NCI-H226 (cell line): ENCODE data around the gene DMXL2.
A peak's percentile ranks its signal among the peaks of the same experiment; 100 is the strongest.
"Not testable (repeated sequence)": the region's sequence is repeated elsewhere in the genome, so short reads cannot be mapped to it uniquely, and the experiment has no call there.

ENCODE experiments used
- DNase-seq: peaks from one replicate; pipeline ENCODE4 v3.0.0-alpha.2; 2015

The DMXL2 gene

DNA sequence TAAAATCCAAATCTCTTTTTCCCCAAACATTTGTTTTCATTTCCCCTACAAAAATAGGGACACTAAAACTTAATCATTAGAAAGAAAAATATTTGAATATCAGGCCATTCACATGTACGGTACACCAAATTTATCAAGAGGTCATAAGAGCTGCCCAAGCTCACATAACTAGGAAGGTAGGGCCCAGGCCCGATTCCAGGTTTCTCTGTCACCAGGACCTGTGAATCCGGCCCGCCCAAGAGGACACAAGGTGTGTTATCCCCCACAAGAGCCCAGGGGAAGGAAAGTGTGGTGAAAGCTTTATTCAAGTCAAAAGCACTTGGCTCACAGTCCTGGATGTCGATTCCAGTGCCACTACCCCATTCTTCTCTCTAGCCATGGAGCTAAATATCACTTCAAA lies 130.6 kb downstream of the DMXL2 start:
- no peak for DNase-seq

DNA sequence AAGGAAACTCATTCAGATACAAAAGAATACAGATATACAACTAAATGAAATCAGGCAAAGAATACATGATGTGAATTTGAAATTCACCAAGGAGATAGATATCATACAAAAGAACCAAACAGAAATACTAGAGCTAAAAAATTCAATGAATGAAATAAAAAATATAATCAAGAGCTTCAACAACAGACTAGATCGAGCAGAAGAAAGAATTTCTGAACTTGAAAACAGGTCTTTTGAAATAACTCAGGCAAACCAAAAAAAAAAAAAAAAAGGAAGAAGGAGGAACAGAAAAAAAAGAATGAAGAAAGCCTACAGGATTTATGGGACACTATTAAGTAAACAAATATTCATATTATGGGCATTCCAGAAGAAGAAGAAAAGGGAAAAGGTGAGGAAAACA lies 137.8 kb downstream of the DMXL2 start:
- DNase-seq: no peak

DNA sequence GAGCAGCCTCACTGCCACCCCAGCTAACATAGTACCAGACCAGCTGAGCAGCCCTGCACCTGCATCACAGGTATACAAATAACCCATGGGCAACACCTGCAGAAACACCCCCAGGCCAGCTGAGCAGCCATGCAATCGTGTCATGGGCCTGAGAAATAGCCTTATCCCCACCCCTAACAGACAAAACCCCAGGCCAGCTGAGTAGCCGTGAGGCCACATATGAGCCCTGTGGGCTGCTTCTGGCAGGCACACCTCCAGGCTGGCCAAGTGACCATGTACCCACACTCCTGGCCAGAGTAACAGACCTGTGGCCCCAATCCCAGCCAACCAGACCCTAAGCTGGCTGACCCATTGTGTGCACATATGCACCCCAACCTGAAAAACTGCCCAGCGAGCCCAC lies 138.6 kb downstream of the DMXL2 start:
- DNase-seq: no peak

DNA sequence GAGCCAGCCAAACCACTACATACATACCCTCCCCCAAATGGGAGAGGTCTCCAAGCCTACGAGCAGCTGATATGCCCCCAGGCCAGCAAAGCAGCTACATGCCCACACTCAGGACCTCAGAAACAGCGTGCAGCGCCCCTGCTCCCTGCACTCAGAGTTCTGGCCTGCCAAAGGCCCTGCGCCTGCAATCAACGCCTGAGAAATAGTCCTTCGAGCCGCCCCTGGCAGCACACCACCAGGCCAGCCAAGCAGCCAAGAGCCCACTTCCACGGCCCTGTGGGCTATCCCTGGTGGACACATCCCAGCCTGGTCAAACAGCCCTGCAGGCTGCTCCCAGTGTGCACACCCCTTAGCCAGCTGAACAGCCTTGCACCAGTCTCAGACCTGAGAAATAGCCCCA lies 139.1 kb downstream of the DMXL2 start:
- DNase-seq: no peak

DNA sequence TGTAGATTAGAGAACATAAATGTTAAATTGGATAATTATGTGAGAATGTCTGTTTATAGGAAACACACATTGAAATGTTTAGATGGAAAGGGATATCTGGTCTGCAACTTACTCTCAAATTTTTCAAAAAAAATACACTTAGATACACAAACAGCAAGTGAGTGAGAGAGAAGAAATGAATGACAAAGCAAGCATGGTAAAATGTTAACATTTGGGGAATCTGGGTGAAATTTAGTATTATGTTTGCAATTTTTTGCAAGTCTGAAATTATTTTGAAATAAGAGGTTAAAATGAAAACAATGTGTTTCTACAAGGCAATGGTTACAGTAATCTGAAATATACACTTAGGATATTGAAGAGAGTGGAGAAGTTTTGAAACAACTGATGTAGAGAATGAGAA lies 146.8 kb downstream of the DMXL2 start:
- no peak for DNase-seq

DNA sequence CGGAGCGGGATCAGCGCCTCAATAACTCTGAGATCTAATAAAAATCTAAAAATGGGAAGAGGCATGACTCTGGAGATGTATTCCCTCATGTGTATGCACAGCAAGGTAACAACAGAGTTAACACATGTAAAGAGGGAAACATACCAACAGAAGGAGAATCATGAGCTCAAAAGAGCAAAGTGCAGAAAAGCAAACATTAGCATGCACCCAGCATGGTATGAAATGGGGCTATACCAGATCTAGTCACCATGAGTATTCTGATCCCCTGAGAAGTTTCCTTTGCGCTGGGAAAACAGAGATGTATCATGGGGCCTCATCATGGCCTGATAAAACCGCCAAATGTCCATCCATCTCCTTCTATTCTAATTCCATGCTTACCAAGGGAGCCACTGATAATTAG lies 152.1 kb downstream of the DMXL2 start:
- no peak for DNase-seq

DNA sequence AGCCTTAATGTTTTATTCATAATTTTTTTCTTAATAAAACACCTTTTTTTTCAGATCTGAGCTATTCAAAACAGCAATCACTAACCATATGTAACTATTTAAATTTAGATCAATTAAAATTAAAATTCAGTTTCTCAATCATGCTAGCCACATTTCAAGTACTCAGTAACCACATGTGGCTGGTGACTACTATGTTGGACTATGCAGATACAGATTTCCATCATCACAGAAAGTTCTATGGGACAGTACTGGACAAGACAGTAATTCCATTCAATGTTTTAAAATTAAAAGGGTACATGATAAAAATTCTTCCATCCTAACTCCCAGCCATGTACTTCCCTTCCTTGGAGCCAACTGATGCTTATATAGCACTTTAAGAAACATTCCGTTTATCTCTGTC lies 161.8 kb downstream of the DMXL2 start:
- no peak for DNase-seq

DNA sequence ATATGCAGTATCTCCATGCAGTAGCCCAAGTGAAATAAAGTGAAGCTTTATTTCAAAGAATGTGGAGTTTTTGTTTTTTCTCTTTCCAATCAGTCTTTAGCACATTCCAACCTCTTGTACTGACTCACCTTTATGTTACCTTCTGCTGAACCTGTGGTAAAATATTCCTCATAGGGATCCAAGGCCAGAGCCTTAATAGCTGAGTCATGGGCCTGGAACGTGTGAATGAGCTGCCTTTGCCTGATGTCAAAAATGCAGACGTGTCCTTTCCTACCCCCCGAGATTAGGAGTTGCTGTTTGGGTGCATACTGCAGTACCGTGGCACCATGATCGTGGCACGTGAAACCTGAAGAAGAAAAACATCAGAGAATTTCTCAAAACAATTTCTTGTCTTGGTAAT lies 172.6 kb downstream of the DMXL2 start:
- DNase-seq: peak; percentile 99

DNA sequence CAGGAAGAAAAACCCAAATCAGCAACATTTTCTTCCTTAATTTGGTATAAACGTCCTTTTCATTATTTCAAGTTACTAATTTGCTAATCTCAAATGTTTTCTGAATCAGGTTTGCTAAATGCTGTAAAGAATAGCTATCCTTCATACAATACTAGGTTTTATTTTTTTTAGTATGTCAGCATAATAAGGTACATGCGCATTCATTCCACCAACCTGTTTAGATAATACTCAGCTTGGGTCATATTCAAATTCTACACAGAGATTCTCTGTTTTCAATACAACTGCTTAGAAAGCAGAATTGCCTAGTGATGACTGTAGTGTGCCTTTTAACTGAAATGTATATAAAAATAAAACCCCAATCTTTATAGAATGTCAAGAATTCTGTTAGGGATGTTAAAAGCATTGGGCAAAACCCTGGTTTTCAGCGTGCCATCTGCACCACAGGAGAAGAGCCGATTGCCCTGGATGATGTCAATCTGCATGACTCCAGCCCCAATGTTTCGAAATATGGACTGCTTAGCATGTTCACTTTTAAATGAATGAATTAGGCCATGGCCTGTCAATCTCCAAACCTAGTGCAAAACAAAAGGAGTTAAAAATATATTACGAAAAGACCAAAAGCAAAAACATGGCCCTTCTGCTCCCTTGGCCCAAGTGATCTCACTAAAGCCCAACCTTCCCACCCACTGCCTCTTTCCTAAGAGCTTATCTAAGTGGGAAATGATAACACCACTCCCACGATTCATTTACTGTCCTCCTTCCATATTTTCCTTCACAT lies 173.8 kb downstream of the DMXL2 start:
- DNase-seq: peak; percentile 91

DNA sequence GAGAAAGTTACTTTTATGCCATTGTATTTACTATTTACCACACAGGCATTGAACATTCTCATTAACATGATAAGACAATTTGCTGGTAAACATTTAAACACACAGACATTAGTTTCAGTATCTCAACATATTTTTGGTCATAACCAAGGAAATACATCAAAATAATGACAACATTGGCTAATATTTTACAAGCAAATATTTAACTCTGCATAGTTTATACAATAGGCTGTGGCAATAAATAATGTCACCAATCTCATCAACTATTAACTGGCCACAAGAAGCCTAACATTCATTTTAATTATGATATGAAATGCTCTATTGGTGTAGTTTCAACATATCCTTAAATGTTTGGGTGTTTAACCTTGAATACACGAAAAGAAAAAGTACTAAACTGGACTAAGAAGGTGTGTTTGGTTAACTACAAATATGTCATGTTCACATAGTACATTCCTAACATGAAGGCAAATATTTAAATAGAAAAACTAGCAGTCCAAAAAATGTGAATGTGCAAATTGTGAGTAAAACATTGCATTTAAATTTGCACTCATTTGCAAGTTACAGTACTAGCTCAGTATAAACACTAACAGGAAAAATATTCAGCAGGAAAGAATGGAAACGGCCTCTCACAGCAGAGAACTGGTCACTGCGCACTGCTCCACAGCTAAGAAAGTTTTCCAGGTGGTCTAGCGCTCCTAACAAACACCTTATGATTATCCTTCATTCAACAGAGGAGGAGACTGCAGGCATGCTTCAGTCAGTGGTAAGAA lies 174.5 kb downstream of the DMXL2 start:
- DNase-seq: no peak

DNA sequence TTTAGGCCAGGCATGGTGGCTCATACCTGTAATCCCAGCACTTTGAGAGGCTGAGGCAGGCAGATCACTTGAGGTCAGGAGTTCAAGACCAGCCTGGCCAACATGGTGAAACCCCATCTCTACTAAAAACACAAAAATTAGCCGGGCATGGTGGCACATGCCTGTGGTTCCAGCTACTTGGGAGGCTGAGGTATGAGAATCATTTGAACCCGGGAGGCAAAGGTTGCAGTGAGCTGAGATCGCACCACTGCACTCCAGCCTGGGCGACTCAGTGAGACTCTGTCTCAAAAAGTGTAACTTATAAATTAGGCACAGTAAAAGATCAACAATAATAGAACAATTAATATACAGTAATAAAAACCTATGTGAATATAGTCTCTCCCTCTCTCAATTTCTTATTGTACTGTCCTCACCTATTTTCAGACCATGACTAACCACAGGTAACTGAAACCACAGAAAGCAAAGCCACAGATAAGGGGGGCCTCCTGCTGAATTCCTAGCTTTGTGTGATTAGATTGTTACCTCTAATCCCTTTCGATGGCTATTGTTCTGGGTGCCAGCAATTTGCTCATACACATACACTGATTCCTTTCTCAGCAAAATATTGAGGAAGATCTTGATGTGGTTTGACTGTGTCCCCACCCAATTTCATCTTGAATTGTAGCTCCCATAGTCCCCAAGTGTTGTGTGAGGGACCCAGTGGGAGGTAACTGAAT lies 176.4 kb downstream of the DMXL2 start:
- peak; percentile 26 for DNase-seq

DNA sequence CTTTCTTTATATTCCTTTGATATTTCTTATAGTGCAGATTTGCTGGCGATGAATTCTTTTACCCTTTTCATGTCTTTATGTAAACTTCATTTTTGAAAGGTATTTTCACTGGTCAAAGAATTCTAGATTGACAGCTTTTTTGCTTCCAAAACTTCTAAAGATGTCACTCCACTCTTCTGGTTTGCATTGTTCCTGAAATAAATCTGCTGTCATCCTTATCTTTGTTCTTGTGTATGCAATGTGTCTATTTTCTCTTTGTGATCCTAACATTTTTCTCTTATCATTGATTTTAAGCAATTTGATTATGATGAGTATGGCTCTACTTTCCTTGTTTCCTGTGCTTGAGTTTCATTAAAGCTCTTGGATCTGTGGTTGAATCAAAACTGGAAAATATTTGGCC lies 177.8 kb downstream of the DMXL2 start:
- DNase-seq: peak; percentile 24

DNA sequence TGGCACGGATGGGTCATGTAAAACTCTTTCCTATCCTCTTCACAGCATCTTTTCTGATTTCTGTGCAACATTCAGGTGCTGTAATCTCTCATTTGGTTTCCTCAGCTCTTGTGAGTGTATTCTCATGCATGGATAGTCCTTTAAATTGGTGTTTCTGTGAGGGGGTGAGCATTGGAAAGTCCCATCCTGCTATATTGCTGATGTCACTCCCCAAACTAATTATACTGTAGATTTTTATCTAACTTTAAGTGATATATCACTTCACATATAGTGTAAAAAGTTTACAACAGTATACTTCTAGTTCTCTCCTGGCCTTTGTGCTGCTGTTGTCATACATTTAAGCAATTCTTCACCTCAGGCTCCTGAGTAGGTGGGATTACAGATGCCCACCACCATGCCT lies 178.5 kb downstream of the DMXL2 start:
- no peak for DNase-seq

DNA sequence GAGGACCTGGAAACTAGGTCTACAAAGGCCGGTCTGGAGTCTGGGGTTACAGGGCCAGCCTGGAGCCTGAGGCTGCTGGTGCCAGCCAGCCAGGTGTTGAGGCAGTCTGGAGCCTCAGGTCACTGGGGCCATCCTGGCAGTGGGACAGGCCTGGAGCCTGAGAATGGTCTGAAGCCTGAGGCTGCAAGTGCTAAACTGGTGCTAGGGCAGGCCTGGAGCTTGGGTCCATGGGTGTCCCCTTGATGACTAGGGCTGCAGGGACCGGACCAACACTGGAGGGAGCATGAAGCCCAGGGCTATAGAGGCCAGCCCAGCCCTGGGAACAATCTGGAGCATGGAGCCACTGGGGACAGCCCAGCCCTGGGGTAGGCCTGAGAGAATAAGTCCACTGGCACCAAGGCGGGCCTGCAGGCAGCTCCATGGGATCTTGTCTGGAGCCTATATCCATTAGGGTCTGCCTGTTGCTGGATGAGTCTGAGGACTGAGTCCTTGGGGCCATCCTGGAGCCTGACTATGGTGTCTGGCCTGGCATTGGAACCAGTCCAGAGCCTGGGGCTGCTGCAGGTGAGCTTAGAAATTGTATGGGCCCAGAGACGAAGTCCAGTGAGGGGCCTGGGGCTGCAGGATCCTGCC lies 179.2 kb downstream of the DMXL2 start:
- DNase-seq: no peak

DNA sequence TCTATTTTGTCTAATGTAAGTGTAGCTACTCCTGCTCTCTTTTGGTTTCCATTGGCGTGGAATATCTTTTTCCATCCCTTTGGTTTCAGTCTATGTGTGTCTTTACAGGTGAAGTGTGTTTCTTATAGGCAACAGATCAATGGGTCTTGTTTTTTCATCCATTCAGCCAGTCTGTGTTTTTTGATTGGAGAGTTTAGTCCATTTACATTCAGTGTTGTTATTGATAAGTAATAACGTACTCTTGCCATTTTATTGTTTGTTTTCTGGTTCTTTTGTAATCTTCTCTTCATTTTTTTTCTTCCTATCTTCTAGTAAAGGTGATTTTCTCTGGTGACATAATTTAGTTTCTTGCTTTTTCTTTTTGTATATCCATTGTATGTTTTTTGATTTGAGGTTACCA lies 184.0 kb downstream of the DMXL2 start:
- DNase-seq: no peak

DNA sequence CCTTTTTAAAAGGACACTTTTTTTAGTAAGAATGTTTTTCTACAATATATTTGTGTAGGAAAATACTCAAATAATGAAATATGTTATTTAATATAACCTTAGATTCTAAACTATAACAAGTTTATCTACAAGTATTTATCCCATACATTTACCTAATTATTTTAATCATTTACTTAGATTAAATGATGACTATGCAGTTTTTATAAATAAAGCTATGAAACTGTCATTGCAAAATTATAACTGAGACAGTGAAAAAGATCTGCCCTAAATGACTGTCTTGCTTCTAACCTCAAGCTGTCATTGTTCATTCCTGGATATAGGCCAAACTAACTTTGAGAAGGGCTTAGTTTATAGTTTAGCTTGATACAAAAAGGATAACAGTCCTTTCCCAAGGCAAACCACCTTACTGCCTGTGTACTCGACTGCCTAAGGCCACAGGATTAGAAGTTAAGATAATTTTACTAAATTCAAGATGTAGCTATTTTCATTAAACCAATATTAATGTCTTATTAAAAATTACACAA lies 197.0 kb downstream of the DMXL2 start:
- DNase-seq: no peak

DNA sequence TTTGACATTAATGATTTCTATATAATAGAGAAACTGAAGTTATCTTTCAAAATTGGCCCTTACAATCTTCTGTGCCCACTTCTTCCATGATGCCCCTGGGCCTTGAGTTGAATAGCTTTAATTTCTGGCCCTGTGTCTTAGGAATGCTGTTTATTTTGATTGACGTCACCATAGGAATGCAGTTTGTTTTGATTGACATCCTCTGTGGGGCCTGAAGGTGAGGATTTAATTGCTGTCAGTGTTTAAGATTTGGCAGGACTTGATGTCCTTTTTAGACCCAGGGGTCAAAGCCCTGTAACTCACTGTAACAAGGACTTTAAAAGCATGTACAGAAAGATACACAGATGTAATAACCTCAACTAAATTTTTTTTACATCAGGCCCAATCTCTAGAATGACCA lies 197.8 kb downstream of the DMXL2 start:
- DNase-seq: no peak

DNA sequence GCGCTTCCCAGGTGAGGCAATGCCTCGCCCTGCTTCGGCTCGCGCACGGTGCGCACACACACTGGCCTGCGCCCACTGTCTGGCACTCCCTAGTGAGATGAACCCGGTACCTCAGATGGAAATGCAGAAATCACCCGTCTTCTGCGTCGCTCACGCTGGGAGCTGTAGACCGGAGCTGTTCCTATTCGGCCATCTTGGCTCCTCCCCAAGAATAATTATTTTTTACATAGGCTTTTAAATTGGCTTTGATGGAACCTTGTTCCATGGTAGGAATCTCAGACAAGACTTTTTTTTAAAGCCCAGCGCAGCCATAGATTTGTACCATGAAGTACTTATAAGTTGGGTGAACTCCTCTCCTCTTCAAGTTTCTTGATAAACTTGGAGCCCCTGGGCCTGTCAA lies 199.5 kb downstream of the DMXL2 start:
- not testable (repeated sequence) for DNase-seq

DNA sequence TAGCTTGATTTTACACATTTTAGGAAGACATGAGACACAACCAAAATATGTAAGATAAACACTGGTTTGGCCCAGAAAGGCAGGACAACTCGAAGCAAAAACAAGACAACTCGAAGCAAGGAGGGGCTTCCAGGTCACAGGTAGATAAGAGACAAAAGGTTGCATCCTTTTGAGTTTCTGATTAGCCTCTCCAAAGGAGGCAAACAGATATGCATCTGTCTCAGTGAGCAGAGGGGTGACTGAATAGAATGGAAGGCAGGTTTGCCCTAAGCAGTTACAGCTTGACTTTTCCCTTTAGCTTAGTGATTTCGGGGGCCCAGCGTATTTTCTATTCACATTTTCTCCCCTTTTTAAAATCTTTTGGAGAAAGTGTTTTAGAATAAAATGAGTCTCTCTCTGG lies 206.4 kb downstream of the DMXL2 start:
- DNase-seq: no peak

DNA sequence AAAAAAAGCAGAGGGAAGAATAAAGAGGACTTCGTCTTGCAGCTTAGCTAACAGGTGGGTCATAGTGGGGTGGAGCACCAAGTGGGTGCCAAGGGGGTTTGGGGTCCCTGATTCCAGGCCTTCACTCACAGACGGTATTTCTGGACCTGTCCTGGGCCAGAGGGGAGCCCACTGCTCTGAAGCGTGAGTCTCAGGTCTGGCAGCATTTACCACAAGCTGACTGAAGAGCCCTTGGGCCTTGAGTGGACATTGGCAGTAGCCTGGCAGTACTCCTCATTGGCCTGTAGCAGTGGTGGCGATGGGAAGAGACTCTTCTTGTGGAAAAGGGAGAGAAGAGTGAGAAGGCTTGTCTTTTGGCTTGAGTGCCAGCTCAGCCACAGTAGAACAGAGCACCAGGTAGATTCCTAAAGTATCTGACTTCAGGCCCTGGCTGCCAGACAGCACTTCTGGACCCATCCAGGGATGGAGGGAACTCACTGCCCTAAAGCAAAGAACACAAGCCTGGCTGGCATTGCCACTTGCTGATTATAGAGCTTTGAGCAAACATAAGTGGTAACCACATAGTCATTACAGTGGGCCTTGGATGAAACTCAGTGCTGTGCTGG lies 208.2 kb downstream of the DMXL2 start:
- DNase-seq: no peak

DNA sequence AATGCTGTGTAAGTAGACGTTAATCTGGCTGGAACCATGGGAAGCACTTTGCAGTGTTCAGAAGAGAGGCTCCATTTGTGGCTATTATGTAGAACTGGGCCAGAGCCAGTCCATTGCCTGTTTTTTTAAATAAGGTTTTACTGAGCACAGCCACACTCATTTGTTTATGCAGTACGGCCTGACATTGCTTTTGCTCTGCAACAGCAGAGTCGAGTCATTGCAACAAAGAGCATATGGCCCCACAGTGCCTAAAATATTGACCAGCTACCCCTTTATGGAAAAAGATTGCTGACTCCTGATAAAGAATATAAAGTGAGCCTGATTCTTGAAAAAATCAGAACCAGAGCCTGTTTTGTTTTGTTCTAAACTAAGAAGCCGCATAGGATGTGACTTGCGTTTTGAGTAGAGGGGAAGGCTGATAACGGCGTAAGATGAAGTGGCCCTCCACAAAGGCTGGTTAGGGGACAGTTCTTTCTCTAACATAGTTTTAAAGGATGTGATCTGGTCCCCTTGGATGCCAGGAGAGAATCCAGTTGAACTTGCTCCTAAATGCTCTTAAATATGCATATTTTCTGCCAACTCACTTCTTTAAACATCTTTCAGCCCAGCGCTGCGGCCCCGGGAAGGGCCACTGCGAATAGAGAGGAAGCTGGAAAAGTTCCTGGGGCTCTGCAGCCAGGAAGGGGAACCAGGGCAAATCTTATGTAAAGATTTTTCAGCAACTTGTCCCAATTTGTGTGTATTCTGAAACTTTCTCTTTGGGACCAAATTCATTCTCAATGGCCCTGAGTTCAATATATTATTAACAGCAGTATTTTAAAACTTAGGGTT lies 216.7 kb downstream of the DMXL2 start:
- DNase-seq: no peak
